H1 (cell line): ENCODE results near the gene CAPN9. TPM values are rescaled to one million over a fixed set of nuclear protein-coding genes. Genes with fewer than 3 reads are reported as not detected.
"Not testable (repeated sequence)": the region's sequence is repeated elsewhere in the genome, so short reads cannot be mapped to it uniquely, and the experiment has no call there.

Source experiments
- CTCF ChIA-PET: fragments of 300-600 bp; sonication (Branson Sonifier 250); formaldehyde crosslinking; loops from one replicate; lab custom pipeline; 2021; ENCODE audit not compliant: partially characterized antibody; lab: Charles Lee
- POLR2A ChIA-PET: fragments of 300-600 bp; sonication (Branson Sonifier 250); formaldehyde crosslinking; loops from one replicate; lab custom pipeline; 2021; ENCODE audit warnings: inconsistent platforms; ENCODE audit not compliant: partially characterized antibody; lab: Charles Lee
- DNase-seq, 2 experiments: peaks; one replicate each; pipeline versions ENCODE4 v3.0.0 to v3.0.0-alpha.2; 2010 to 2022; ENCODE audit warnings: low spot score in 2 of 2, low read depth in 1 of 2, mixed read lengths in 1 of 2
- FAIRE-seq: peaks from 2 replicates; lab custom pipeline; 2011; peaks lifted over from hg19 to GRCh38; lab: Jason Lieb, UNC
- H2AFZ ChIP-seq: 2 replicates; pipeline ENCODE4 v1.8.1; 2012; ENCODE audit warnings: low read length, inconsistent platforms
- H2AK5ac ChIP-seq: 2 replicates; pipeline ENCODE4 v1.6.1; 2013; ENCODE audit warnings: low read depth, low read length
- H2BK120ac ChIP-seq: replicated peaks from 2 replicates; pipeline ENCODE3; 2013; ENCODE audit warnings: low read depth, low read length, inconsistent platforms
- H2BK12ac ChIP-seq: 2 replicates; pipeline ENCODE4 v1.6.1; 2013; ENCODE audit warnings: low read depth, low read length
- H2BK15ac ChIP-seq: 2 replicates; pipeline ENCODE4 v1.6.1; 2013; ENCODE audit warnings: low read length
- H2BK20ac ChIP-seq: 2 replicates; pipeline ENCODE4 v1.6.1; 2013; ENCODE audit warnings: low read length
- H2BK5ac ChIP-seq: 2 replicates; pipeline ENCODE4 v1.6.1; 2013; ENCODE audit warnings: low read depth, low read length
- H3K14ac ChIP-seq: 2 replicates; pipeline ENCODE4 v1.6.1; 2013; ENCODE audit warnings: inconsistent platforms; ENCODE audit not compliant: insufficient read length
- H3K18ac ChIP-seq: 2 replicates; pipeline ENCODE4 v1.6.1; 2013; ENCODE audit warnings: low read length; ENCODE audit errors: extremely low read depth
- H3K23ac ChIP-seq: 2 replicates; pipeline ENCODE4 v1.6.1; 2013; ENCODE audit warnings: inconsistent platforms; ENCODE audit not compliant: insufficient read length
- H3K23me2 ChIP-seq: 2 replicates; pipeline ENCODE4 v1.6.1; 2013; ENCODE audit warnings: low read depth, low read length
- H3K27ac ChIP-seq: 2 replicates; pipeline ENCODE4 v1.6.1; 2011; ENCODE audit warnings: low read depth, low read length, inconsistent platforms
- H3K27me3 ChIP-seq, 4 experiments: replicated peaks in 1 of 4; 1 replicate in 1 of 4; 2 replicates in 3 of 4; pipeline versions ENCODE4 v1.6.1 to v1.8.1; 2011 to 2013; ENCODE audit warnings: low read length in 3 of 4, mild to moderate bottlenecking in 3 of 4, inconsistent platforms in 2 of 4, mixed read lengths in 2 of 4, moderate library complexity in 1 of 4; ENCODE audit not compliant: control insufficient read depth in 3 of 4, insufficient read depth in 3 of 4; ENCODE audit errors: extremely low read depth in 1 of 4
- H3K36me3 ChIP-seq, 4 experiments: 2 replicates each; pipeline versions ENCODE4 v1.6.1 to v1.8.1; 2011 to 2013; ENCODE audit warnings: mild to moderate bottlenecking in 4 of 4, low read length in 3 of 4, moderate library complexity in 2 of 4, control low read depth in 1 of 4, inconsistent platforms in 1 of 4; ENCODE audit not compliant: insufficient read depth in 4 of 4, control insufficient read depth in 2 of 4
- H3K4ac ChIP-seq: replicated peaks from 2 replicates; pipeline ENCODE3; 2013; ENCODE audit warnings: low read length, low read depth, mixed read lengths, inconsistent platforms; ENCODE audit not compliant: insufficient read length
- H3K4me1 ChIP-seq, 4 experiments: replicated peaks in 1 of 4; 1 replicate in 1 of 4; 2 replicates in 3 of 4; pipeline versions ENCODE4 v1.6.1 to v1.8.1; 2011 to 2013; ENCODE audit warnings: low read length in 3 of 4, inconsistent platforms in 2 of 4, mixed read lengths in 1 of 4; ENCODE audit not compliant: insufficient read depth in 4 of 4, control insufficient read depth in 3 of 4
- H3K4me2 ChIP-seq, 2 experiments: 2 replicates each; pipeline versions ENCODE4 v1.6.1 to v1.8.1; 2011 to 2013; ENCODE audit warnings: low read depth in 2 of 2, low read length in 2 of 2, control low read depth in 1 of 2, inconsistent platforms in 1 of 2, mild to moderate bottlenecking in 1 of 2; ENCODE audit not compliant: insufficient read depth in 1 of 2
- H3K4me3 ChIP-seq, 4 experiments: fragments of 200-600, 300-600 bp in 1 of 4; sonication (generic), shearing (Covaris generic), sonication (Bioruptor Twin) in 1 of 4; 2 replicates each; pipeline versions ENCODE4 v1.5.1 to v1.8.1; 2011 to 2016; ENCODE audit warnings: low read length in 4 of 4, low read depth in 3 of 4, control low read depth in 2 of 4, inconsistent platforms in 2 of 4, mild to moderate bottlenecking in 2 of 4, mixed read lengths in 1 of 4, moderate library complexity in 1 of 4; ENCODE audit not compliant: insufficient read depth in 2 of 4; ENCODE audit errors: extremely low read depth in 1 of 4
- H3K56ac ChIP-seq: replicated peaks from 2 replicates; pipeline ENCODE3; 2013; ENCODE audit warnings: low read depth, mild to moderate bottlenecking, mixed read lengths, low read length, inconsistent platforms; ENCODE audit not compliant: insufficient read length
- H3K79me1 ChIP-seq: 2 replicates; pipeline ENCODE4 v1.6.1; 2013; ENCODE audit warnings: low read depth, low read length, control low read depth
- H3K79me2 ChIP-seq, 2 experiments: 2 replicates each; pipeline versions ENCODE4 v1.6.1 to v1.8.1; 2012 to 2013; ENCODE audit warnings: low read length in 2 of 2, mild to moderate bottlenecking in 2 of 2, inconsistent platforms in 1 of 2; ENCODE audit not compliant: insufficient read depth in 2 of 2, control insufficient read depth in 1 of 2
- H3K9ac ChIP-seq, 4 experiments: replicated peaks in 1 of 4; 1 replicate in 1 of 4; 2 replicates in 3 of 4; pipeline versions ENCODE4 v1.6.1 to v1.8.1; 2011 to 2013; ENCODE audit warnings: low read depth in 3 of 4, low read length in 3 of 4, control low read depth in 2 of 4, mild to moderate bottlenecking in 2 of 4, moderate library complexity in 2 of 4, inconsistent platforms in 1 of 4; ENCODE audit errors: extremely low read depth in 1 of 4
- H3K9me3 ChIP-seq, 2 experiments: 2 replicates each; pipeline versions ENCODE4 v1.6.1 to v1.8.1; 2012 to 2013; ENCODE audit warnings: mild to moderate bottlenecking in 2 of 2, moderate library complexity in 2 of 2, control low read depth in 1 of 2, inconsistent platforms in 1 of 2, low read depth in 1 of 2, low read length in 1 of 2, mixed read lengths in 1 of 2; ENCODE audit not compliant: insufficient read depth in 2 of 2
- H4K20me1 ChIP-seq, 2 experiments: replicated peaks in 1 of 2; 2 replicates each; pipeline versions ENCODE3 to v1.8.1; 2011 to 2013; ENCODE audit warnings: inconsistent platforms in 2 of 2, low read length in 2 of 2, mild to moderate bottlenecking in 1 of 2; ENCODE audit not compliant: insufficient read depth in 2 of 2, control insufficient read depth in 1 of 2
- H4K5ac ChIP-seq: 2 replicates; pipeline ENCODE4 v1.6.1; 2013; ENCODE audit warnings: low read length, low read depth, mixed read lengths, inconsistent platforms; ENCODE audit not compliant: insufficient read length
- H4K8ac ChIP-seq: 2 replicates; pipeline ENCODE4 v1.8.0; 2013; ENCODE audit warnings: mild to moderate bottlenecking, moderate library complexity, low read length, inconsistent platforms; ENCODE audit not compliant: insufficient read depth; ENCODE audit errors: extremely low read depth
- H4K91ac ChIP-seq: replicated peaks from 2 replicates; pipeline ENCODE3; 2013; ENCODE audit warnings: low read length, mixed read lengths, inconsistent platforms; ENCODE audit not compliant: insufficient read length
- WGBS, 2 experiments: shearing (Covaris generic) in 1 of 2; methylation state at CpG; one replicate each; pipeline versions ENCODE4 v1.1.6 to v1.1.7; 2013 to 2015; ENCODE audit warnings: low lambda C conversion rate in 2 of 2, mixed read lengths in 2 of 2, inconsistent platforms in 1 of 2, low coverage in 1 of 2, missing lambda C conversion rate in 1 of 2; ENCODE audit not compliant: insufficient replicate concordance in 2 of 2, insufficient coverage in 1 of 2, insufficient read length in 1 of 2; ENCODE audit errors: extremely low coverage in 1 of 2, missing lambda C conversion rate in 1 of 2; 5-methylcytosine and 5-hydroxymethylcytosine counted together
- polyA plus RNA-seq, 7 experiments: library from polyadenylated mRNA; depleted of rRNA in 3 of 7; stranded (reverse) in 5 of 7; unstranded in 2 of 7; fragments of >200 nt in 5 of 7; fragments of 200-250 nt in 2 of 7; gene quantifications; 1 replicate in 5 of 7; 2 replicates in 1 of 7; 4 replicates in 1 of 7; pipeline versions ENCODE4 v1.2.1 to v1.2.3, GENCODE V29; 2011 to 2013; ENCODE audit warnings: missing spikeins in 2 of 7, mixed read lengths in 2 of 7
- total RNA-seq: library from RNA; stranded (reverse); fragmentation: NEBNext Ultra II Directional; extraction: Animal tissue kit (Norgen Biotek cat#: 25700); gene quantifications from 2 replicates; pipeline ENCODE4 v1.2.1, GENCODE V29; 2021

Gene CAPN9
- total and polyA plus RNA-seq, 2 of the 8 experiments (the other 6 are each of a cell fraction or from before 2014, with no cell fraction given): 0.22 to 0.76 TPM

GRCh38 chr1:230716453-230716852 is 30.7 kb upstream of the CAPN9 start:
- POLR2A ChIA-PET, FAIRE-seq, H3K18ac ChIP-seq: not testable (repeated sequence)

More at GRCh38 chr1:230716453-230716852, 30.7 kb upstream of the CAPN9 start:
- H3K4me2 ChIP-seq, H2AK5ac ChIP-seq, H3K4me3 ChIP-seq, H3K23me2 ChIP-seq, H3K27ac ChIP-seq, H3K27me3 ChIP-seq, H3K56ac ChIP-seq, H3K79me1 ChIP-seq, H4K20me1 ChIP-seq, H2BK5ac ChIP-seq, H3K23ac ChIP-seq, DNase-seq, H3K9ac ChIP-seq, H2AFZ ChIP-seq, H2BK120ac ChIP-seq, H3K79me2 ChIP-seq, H3K36me3 ChIP-seq, H3K14ac ChIP-seq, H2BK15ac ChIP-seq, H3K9me3 ChIP-seq, H2BK12ac ChIP-seq, H4K8ac ChIP-seq, H3K4ac ChIP-seq, H4K5ac ChIP-seq, H2BK20ac ChIP-seq, H4K91ac ChIP-seq: not testable (repeated sequence)
- WGBS, 2 experiments: 68% methylated on average over 3 of the region's 3 CpGs; no CpG with 5 or more reads in 1 of the 2 experiments
- CTCF ChIA-PET: interaction anchor here (0.7 to 1.9 kb wide), 3 partner anchors 37 to 57 kb away, joined by 3 to 4 read pairs (median 3); no protein-coding TSS in a partner anchor
- peaks cover 0 to 10% (median 4%) of the 10 kb centered on the region in 4 experiments; a peak in 4 of 7 replicates for H3K4me1 ChIP-seq
